ENCODE measurements around the gene SPIRE1. TPM values are rescaled to one million over a fixed set of nuclear protein-coding genes. Genes with fewer than 3 reads are reported as not detected.

SPIRE1 gene
- total RNA-seq, 4 donors from 2014 or later = 4.7 to 49.5 (median 7.1) TPM

GRCh38 chr18:12518832-12519531 lies 138.9 kb downstream of the SPIRE1 start:
- Histone ChIP-seq H3K36me3 (no peaks in the 10 kb centered on the region), H3K27ac (no peak overlapping the region), H3K9me3 (no peaks in the 10 kb centered on the region), H3K4me1 (no peaks in the 10 kb centered on the region), H3K4me3 (no peak overlapping the region), H3K27me3 (no peaks in the 10 kb centered on the region)
- TF ChIP-seq CTCF (IDR thresholded peaks at IDR 0.05) = no peak
- TF ChIP-seq POLR2A (IDR thresholded peaks at IDR 0.05) = no peak
- no peak for DNase-seq

- H3K36me3 ChIP-seq = no peaks in the 10 kb centered on the region
Observed at GRCh38 chr18:12518326-12518725, 139.6 kb downstream of the SPIRE1 start.

GRCh38 chr18:12517142-12517825 lies 140.6 kb downstream of the SPIRE1 start:
- Histone ChIP-seq H3K9me3 (no peaks in the 10 kb centered on the region), H3K27ac (no peak overlapping the region), H3K27me3 (no peaks in the 10 kb centered on the region), H3K4me3 (no peak overlapping the region), H3K36me3 (no peaks in the 10 kb centered on the region), H3K4me1 (no peaks in the 10 kb centered on the region)
- TF ChIP-seq POLR2A (IDR thresholded peaks at IDR 0.05) (no peak), CTCF (IDR thresholded peaks at IDR 0.05) (no peak)
- no peak for DNase-seq

More at GRCh38 chr18:12518326-12518725, 139.6 kb downstream of the SPIRE1 start:
- Histone ChIP-seq H3K27ac (no peak overlapping the region), H3K4me3 (no peak overlapping the region), H3K9me3 (no peaks in the 10 kb centered on the region), H3K4me1 (no peaks in the 10 kb centered on the region), H3K27me3 (no peaks in the 10 kb centered on the region)
- DNase-seq = no peak
- TF ChIP-seq CTCF (IDR thresholded peaks at IDR 0.05) (no peak), POLR2A (IDR thresholded peaks at IDR 0.05) (no peak)

- no peak overlapping the region for H3K27ac ChIP-seq
- no peaks in the 10 kb centered on the region for H3K36me3 ChIP-seq
- no peak overlapping the region for H3K4me3 ChIP-seq
- DNase-seq = no peak
- H3K27me3 ChIP-seq = no peaks in the 10 kb centered on the region
- no peaks in the 10 kb centered on the region for H3K9me3 ChIP-seq
- H3K4me1 ChIP-seq = no peaks in the 10 kb centered on the region
- TF ChIP-seq CTCF (IDR thresholded peaks at IDR 0.05) = no peak
- no peak for TF ChIP-seq POLR2A (IDR thresholded peaks at IDR 0.05)
Observed at GRCh38 chr18:12516049-12516630, 141.8 kb downstream of the SPIRE1 start.

GRCh38 chr18:12515550-12515949 lies 142.4 kb downstream of the SPIRE1 start:
- Histone ChIP-seq H3K27me3 (no peaks in the 10 kb centered on the region), H3K9me3 (no peaks in the 10 kb centered on the region), H3K36me3 (no peaks in the 10 kb centered on the region), H3K4me1 (no peaks in the 10 kb centered on the region), H3K27ac (no peak overlapping the region), H3K4me3 (no peak overlapping the region)
- TF ChIP-seq POLR2A (IDR thresholded peaks at IDR 0.05) (no peak), CTCF (IDR thresholded peaks at IDR 0.05) (no peak)
- no peak for DNase-seq

Measured in Peyer's patch (tissue), 4 donors.